GM12878 (cell line): ENCODE data around the gene RPL10L.

Experiments
- EGR1 ChIP-seq, 2 experiments: IDR thresholded peaks; 1 replicate in 1 of 2; 2 replicates in 1 of 2; pipeline ENCODE4 v1.6.1; 2011 to 2012; ENCODE audit warnings: low read depth in 2 of 2, low read length in 2 of 2, borderline replicate concordance in 1 of 2, mild to moderate bottlenecking in 1 of 2, moderate library complexity in 1 of 2
- POLR2A ChIP-seq: IDR thresholded peaks from 2 replicates; pipeline ENCODE4 v1.6.1; 2011; ENCODE audit warnings: low read depth, mild to moderate bottlenecking, low read length
- TAF1 ChIP-seq: IDR thresholded peaks from 2 replicates; pipeline ENCODE4 v1.6.1; 2011; ENCODE audit warnings: mild to moderate bottlenecking, low read depth, low read length, borderline replicate concordance
- TBL1XR1 ChIP-seq: IDR thresholded peaks from 2 replicates; pipeline ENCODE4 v1.6.1; 2012; ENCODE audit warnings: low read depth, low read length, improper control_type of control experiment
- ZZZ3 ChIP-seq: IDR thresholded peaks from 2 replicates; pipeline ENCODE4 v1.6.1; 2011; ENCODE audit warnings: low read depth; ENCODE audit not compliant: control insufficient read depth, insufficient read length
- TF ChIP-seq, protein P1 (sequence below), 3 experiments: IDR thresholded peaks in 2 of 3; conservative IDR thresholded peaks in 1 of 3; 2 replicates each; pipeline ENCODE4 v1.5.1; 2011; ENCODE audit warnings: low read depth in 3 of 3, low read length in 3 of 3, mild to moderate bottlenecking in 3 of 3, control low read depth in 2 of 3, moderate library complexity in 2 of 3, inconsistent platforms in 1 of 3, mixed read lengths in 1 of 3; ENCODE audit not compliant: control insufficient read depth in 2 of 3, insufficient read depth in 1 of 3; ENCODE audit errors: extremely low read depth in 1 of 3

DNA sequence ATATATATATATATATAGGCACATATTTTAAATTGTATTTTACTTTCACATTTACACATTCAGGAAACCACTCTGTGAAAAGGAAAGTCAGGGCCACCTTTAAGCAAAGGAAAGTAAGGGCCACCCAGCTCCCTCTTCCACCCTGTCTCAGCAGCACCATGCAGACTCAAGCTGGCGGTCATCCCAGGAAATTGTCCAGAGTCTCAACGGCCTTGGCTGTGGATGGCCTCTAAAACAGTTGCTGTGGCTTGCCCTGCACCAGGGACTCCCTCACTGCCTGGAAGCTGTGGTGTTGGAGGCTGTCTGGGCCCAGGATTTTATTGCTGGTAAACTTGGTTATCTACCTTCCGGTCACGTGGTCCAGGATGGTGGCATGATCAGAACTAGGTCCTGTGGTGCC is 11.8 kb upstream of the RPL10L start:
- TF ChIP-seq, protein P1, sequence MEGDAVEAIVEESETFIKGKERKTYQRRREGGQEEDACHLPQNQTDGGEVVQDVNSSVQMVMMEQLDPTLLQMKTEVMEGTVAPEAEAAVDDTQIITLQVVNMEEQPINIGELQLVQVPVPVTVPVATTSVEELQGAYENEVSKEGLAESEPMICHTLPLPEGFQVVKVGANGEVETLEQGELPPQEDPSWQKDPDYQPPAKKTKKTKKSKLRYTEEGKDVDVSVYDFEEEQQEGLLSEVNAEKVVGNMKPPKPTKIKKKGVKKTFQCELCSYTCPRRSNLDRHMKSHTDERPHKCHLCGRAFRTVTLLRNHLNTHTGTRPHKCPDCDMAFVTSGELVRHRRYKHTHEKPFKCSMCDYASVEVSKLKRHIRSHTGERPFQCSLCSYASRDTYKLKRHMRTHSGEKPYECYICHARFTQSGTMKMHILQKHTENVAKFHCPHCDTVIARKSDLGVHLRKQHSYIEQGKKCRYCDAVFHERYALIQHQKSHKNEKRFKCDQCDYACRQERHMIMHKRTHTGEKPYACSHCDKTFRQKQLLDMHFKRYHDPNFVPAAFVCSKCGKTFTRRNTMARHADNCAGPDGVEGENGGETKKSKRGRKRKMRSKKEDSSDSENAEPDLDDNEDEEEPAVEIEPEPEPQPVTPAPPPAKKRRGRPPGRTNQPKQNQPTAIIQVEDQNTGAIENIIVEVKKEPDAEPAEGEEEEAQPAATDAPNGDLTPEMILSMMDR (IDR thresholded peaks at IDR 0.05 in 2 of 3, conservative IDR thresholded peaks at IDR 0.05 in 1 of 3; ENCODE audit: control insufficient read depth in 2 of 3, extremely low read depth in 1 of 3, insufficient read depth in 1 of 3, low read depth in 3 of 3, low read length in 3 of 3) = no peak
- TF ChIP-seq EGR1 (IDR thresholded peaks at IDR 0.05; ENCODE audit: borderline replicate concordance in 1 of 2, low read depth in 2 of 2, low read length in 2 of 2) (no peak), POLR2A (no peak), TBL1XR1 (no peak), ZZZ3 (no peak), TAF1 (no peak)
